HG02973 (cell line): Measurements from ENCODE around the gene TAS2R60.
"Not testable (repeated sequence)": the region's sequence is repeated elsewhere in the genome, so short reads cannot be mapped to it uniquely, and the experiment has no call there.

Experiments used
- ATAC-seq: cut with Tn5 transposase; IDR thresholded peaks from one replicate; pipeline ENCODE4 v1.9.1; 2021; ENCODE audit warnings: moderate library complexity; ENCODE audit not compliant: unreplicated experiment

The TAS2R60 gene

GRCh38 chr7:143410521-143411004, 32.7 kb upstream of the TAS2R60 start:
- no peak for ATAC-seq

GRCh38 chr7:143411976-143412708, 31.1 kb upstream of the TAS2R60 start:
- no peak for ATAC-seq

- no peak for ATAC-seq
Observed at GRCh38 chr7:143413123-143413522, 30.1 kb upstream of the TAS2R60 start.

- not testable (repeated sequence) for ATAC-seq
Observed at GRCh38 chr7:143415209-143415608, 28.0 kb upstream of the TAS2R60 start.

GRCh38 chr7:143415742-143416397, 27.4 kb upstream of the TAS2R60 start:
- no peak for ATAC-seq

GRCh38 chr7:143416565-143417149, 26.6 kb upstream of the TAS2R60 start:
- ATAC-seq: no peak

- no peak for ATAC-seq
Observed at GRCh38 chr7:143417734-143418383, 25.4 kb upstream of the TAS2R60 start.

GRCh38 chr7:143418681-143419458, 24.4 kb upstream of the TAS2R60 start:
- ATAC-seq: no peak

- no peak for ATAC-seq
Observed at GRCh38 chr7:143419880-143420279, 23.4 kb upstream of the TAS2R60 start.

GRCh38 chr7:143420624-143421023, 22.6 kb upstream of the TAS2R60 start:
- not testable (repeated sequence) for ATAC-seq

- no peak for ATAC-seq
Observed at GRCh38 chr7:143422033-143422432, 21.2 kb upstream of the TAS2R60 start.

- ATAC-seq: not testable (repeated sequence)
Observed at GRCh38 chr7:143424476-143424875, 18.8 kb upstream of the TAS2R60 start.

GRCh38 chr7:143426479-143427142, 16.6 kb upstream of the TAS2R60 start:
- ATAC-seq: no peak

- no peak for ATAC-seq
Observed at GRCh38 chr7:143429770-143430698, 13.2 kb upstream of the TAS2R60 start.

- ATAC-seq: no peak
Observed at GRCh38 chr7:143431109-143431508, 12.1 kb upstream of the TAS2R60 start.

- no peak for ATAC-seq
Observed at GRCh38 chr7:143433759-143434158, 9.5 kb upstream of the TAS2R60 start.

GRCh38 chr7:143434660-143435059, 8.6 kb upstream of the TAS2R60 start:
- no peak for ATAC-seq

- ATAC-seq: no peak
Observed at GRCh38 chr7:143435266-143435665, 8.0 kb upstream of the TAS2R60 start.

GRCh38 chr7:143436325-143436946, 6.8 kb upstream of the TAS2R60 start:
- ATAC-seq: peak; percentile 86
